Gastrocnemius medialis (tissue), 4 donors: Measurements from ENCODE around the gene MLLT10. TPM values are rescaled to one million over a fixed set of nuclear protein-coding genes. Genes with fewer than 3 reads are reported as not detected.

ENCODE experiments used
- ATAC-seq, 2 donors: fragments of 150-250 bp; one replicate each; pipeline ENCODE4 v1.9.1; 2016
- DNase-seq, 2 donors: peaks; one replicate each; pipeline ENCODE4 v3.0.0-alpha.2; 2019
- H3K27ac ChIP-seq, 4 donors: fragments of 200-600 bp; sonication (generic); 1 replicate in 1 of 4; 2 replicates in 3 of 4; pipeline ENCODE4 v1.5.1; 2016 to 2018; ENCODE audit warnings: mild to moderate bottlenecking in 2 of 4, moderate library complexity in 1 of 4
- H3K27me3 ChIP-seq, 3 donors: fragments of 200-600 bp; sonication (generic) in 2 of 3; 1 replicate in 1 of 3; 2 replicates in 2 of 3; pipeline versions ENCODE4 v1.5.1 to v1.6.0; 2016 to 2019; ENCODE audit warnings: mild to moderate bottlenecking in 1 of 3, moderate library complexity in 1 of 3
- H3K36me3 ChIP-seq, 2 donors: fragments of 200-600 bp; sonication (generic) in 1 of 2; one replicate each; pipeline ENCODE4 v1.5.1; 2017 to 2018
- H3K4me1 ChIP-seq, 2 donors: fragments of 200-600 bp; sonication (generic) in 1 of 2; one replicate each; pipeline ENCODE4 v1.5.1; 2016 to 2017; ENCODE audit warnings: mild to moderate bottlenecking in 2 of 2
- H3K4me3 ChIP-seq, 4 donors: fragments of 200-600 bp; sonication (generic) in 3 of 4; 1 replicate in 1 of 4; 2 replicates in 3 of 4; pipeline ENCODE4 v1.5.1; 2016 to 2019; ENCODE audit warnings: mild to moderate bottlenecking in 2 of 4
- H3K9me3 ChIP-seq, 3 donors: fragments of 200-600 bp; sonication (generic) in 2 of 3; 1 replicate in 1 of 3; 2 replicates in 2 of 3; pipeline ENCODE4 v1.5.1; 2016 to 2019
- CTCF ChIP-seq, 5 experiments: fragments of 450-650 bp in 3 of 5; fragments of 200-600 bp in 2 of 5; sonication (generic) in 2 of 5; IDR thresholded peaks in 4 of 5; conservative IDR thresholded peaks in 1 of 5; 1 replicate in 4 of 5; 2 replicates in 1 of 5; pipeline ENCODE4 v1.5.1; 2016 to 2019; ENCODE audit warnings: antibody characterized with exemption in 5 of 5, mild to moderate bottlenecking in 3 of 5, moderate library complexity in 3 of 5
- POLR2A ChIP-seq, 2 donors: fragments of 450-650 bp; IDR thresholded peaks; one replicate each; pipeline ENCODE4 v1.6.1; 2017; ENCODE audit warnings: antibody characterized with exemption in 2 of 2, mild to moderate bottlenecking in 2 of 2, moderate library complexity in 2 of 2
- in situ Hi-C, 4 donors: fragments of 200-750 bp; cut with MboI; loops; one replicate each; pipeline versions ENCODE4 v1.15.0 to v1.8.0; 2017; ENCODE audit warnings: low sequenced_read_pairs in 4 of 4
- intact Hi-C: fragments of 100-400 bp; cut with DNase I; formaldehyde crosslinking; loops from one replicate; pipeline ENCODE4 v1.15.1; 2023; ENCODE audit warnings: low total_unique reads
- total RNA-seq, 4 donors: library from RNA; depleted of rRNA; stranded (reverse); fragments of >200 nt; gene quantifications; one replicate each; pipeline versions ENCODE4 v1.1.0 to v1.2.3, GENCODE V29; 2016

Gene MLLT10
- total RNA-seq, 4 donors from 2014 or later, result 13.6 to 26.6 (median 21.6) TPM

- no peak overlapping the region for H3K4me3 ChIP-seq
- no peak for ATAC-seq
- no peaks in the 10 kb centered on the region for H3K9me3 ChIP-seq
- H3K27me3 ChIP-seq, result no peaks in the 10 kb centered on the region
- intact Hi-C loops (no loop called here), in situ Hi-C loops (no loop called here)
- no peak for DNase-seq
- no peaks in the 10 kb centered on the region for H3K36me3 ChIP-seq
- H3K27ac ChIP-seq, result no peak overlapping the region
- peaks cover 0 to 7% of the 10 kb centered on the region in 2 donors for H3K4me1 ChIP-seq
- TF ChIP-seq POLR2A (IDR thresholded peaks at IDR 0.05) (no peak), CTCF (IDR thresholded peaks at IDR 0.05 in 4 of 5, conservative IDR thresholded peaks at IDR 0.05 in 1 of 5) (no peak)
Observed at GRCh38 chr10:21599582-21599981, 65.5 kb downstream of the MLLT10 start.

- TF ChIP-seq CTCF (IDR thresholded peaks at IDR 0.05 in 4 of 5, conservative IDR thresholded peaks at IDR 0.05 in 1 of 5), result no peak
- no peak for TF ChIP-seq POLR2A (IDR thresholded peaks at IDR 0.05)
- ATAC-seq, result no peak
- Histone ChIP-seq H3K4me3 (no peak overlapping the region), H3K9me3 (no peaks in the 10 kb centered on the region), H3K27ac (no peak overlapping the region), H3K27me3 (no peaks in the 10 kb centered on the region), H3K4me1 (no peaks in the 10 kb centered on the region), H3K36me3 (no peaks in the 10 kb centered on the region)
- no peak for DNase-seq
- intact Hi-C loops (no loop called here), in situ Hi-C loops (no loop called here)
Observed at GRCh38 chr10:21600804-21601433, 66.9 kb downstream of the MLLT10 start.

- no peak for ATAC-seq
Observed at GRCh38 chr10:21602313-21602712, 68.3 kb downstream of the MLLT10 start.

GRCh38 chr10:21603721-21604120 is 69.7 kb downstream of the MLLT10 start:
- TF ChIP-seq CTCF (IDR thresholded peaks at IDR 0.05 in 4 of 5, conservative IDR thresholded peaks at IDR 0.05 in 1 of 5), result no peak
- no peak for TF ChIP-seq POLR2A (IDR thresholded peaks at IDR 0.05)
- H3K36me3 ChIP-seq, result no peaks in the 10 kb centered on the region
- ATAC-seq (no peak), DNase-seq (no peak)
- H3K27me3 ChIP-seq, result no peaks in the 10 kb centered on the region
- H3K9me3 ChIP-seq, result no peaks in the 10 kb centered on the region
- in situ Hi-C loops (no loop called here), intact Hi-C loops (no loop called here)
- H3K27ac ChIP-seq, result no peak overlapping the region
- no peaks in the 10 kb centered on the region for H3K4me1 ChIP-seq
- no peak overlapping the region for H3K4me3 ChIP-seq

More at GRCh38 chr10:21602313-21602712, 68.3 kb downstream of the MLLT10 start:
- intact Hi-C loops, result no loop called here
- H3K4me1 ChIP-seq, result no peaks in the 10 kb centered on the region
- TF ChIP-seq POLR2A (IDR thresholded peaks at IDR 0.05), result no peak
- no peak for TF ChIP-seq CTCF (IDR thresholded peaks at IDR 0.05 in 4 of 5, conservative IDR thresholded peaks at IDR 0.05 in 1 of 5)
- no peak overlapping the region for H3K4me3 ChIP-seq
- no peak overlapping the region for H3K27ac ChIP-seq
- H3K9me3 ChIP-seq, result no peaks in the 10 kb centered on the region
- H3K36me3 ChIP-seq, result no peaks in the 10 kb centered on the region
- no peak for DNase-seq
- H3K27me3 ChIP-seq, result no peaks in the 10 kb centered on the region
- in situ Hi-C loops, result no loop called here

- no peak for ATAC-seq
- Histone ChIP-seq H3K4me3 (no peak overlapping the region), H3K27ac (no peak overlapping the region), H3K36me3 (no peaks in the 10 kb centered on the region), H3K27me3 (no peaks in the 10 kb centered on the region), H3K9me3 (no peaks in the 10 kb centered on the region), H3K4me1 (no peaks in the 10 kb centered on the region)
- no peak for DNase-seq
- TF ChIP-seq POLR2A (IDR thresholded peaks at IDR 0.05), result no peak
- TF ChIP-seq CTCF (IDR thresholded peaks at IDR 0.05 in 4 of 5, conservative IDR thresholded peaks at IDR 0.05 in 1 of 5), result no peak
- intact Hi-C loops, result no loop called here
- in situ Hi-C loops, result no loop called here
Observed at GRCh38 chr10:21604651-21605050, 70.6 kb downstream of the MLLT10 start.
